GM12872 (cell line): Measurements from ENCODE around the gene CA7.

Source experiments
- CTCF ChIP-seq: IDR thresholded peaks from 3 replicates; pipeline ENCODE4 v1.5.1; 2011; ENCODE audit warnings: low read depth, mild to moderate bottlenecking, low read length, moderate library complexity; ENCODE audit not compliant: insufficient read depth

CA7 gene

GRCh38 chr16:66894055-66894454 lies 49.8 kb downstream of the CA7 start:
- no peak for TF ChIP-seq CTCF

- peak; percentile 95 for TF ChIP-seq CTCF
These were observed 50.9 kb downstream of the CA7 start for GRCh38 chr16:66894948-66895688.

- no peak for TF ChIP-seq CTCF
These were observed 51.4 kb downstream of the CA7 start for GRCh38 chr16:66895689-66895979.

GRCh38 chr16:66895999-66896398 lies 51.8 kb downstream of the CA7 start:
- TF ChIP-seq CTCF, result no peak

GRCh38 chr16:66898207-66898606 lies 54.0 kb downstream of the CA7 start:
- no peak for TF ChIP-seq CTCF

- no peak for TF ChIP-seq CTCF
These were observed 54.7 kb downstream of the CA7 start for GRCh38 chr16:66898933-66899309.

- TF ChIP-seq CTCF, result no peak
These were observed 55.2 kb downstream of the CA7 start for GRCh38 chr16:66899310-66899944.
